Fibroblast of the aortic adventitia (primary cell): Measurements from ENCODE around the gene PITRM1. TPM values are rescaled to one million over a fixed set of nuclear protein-coding genes. Genes with fewer than 3 reads are reported as not detected.
"Not testable (repeated sequence)": the region's sequence is repeated elsewhere in the genome, so short reads cannot be mapped to it uniquely, and the experiment has no call there.

Experiments
- DNase-seq: peaks from one replicate; pipeline ENCODE4 v3.0.0-alpha.2; 2010; ENCODE audit warnings: low read depth
- H3K4me3 ChIP-seq: 2 replicates; pipeline ENCODE4 v1.5.1; 2011; ENCODE audit warnings: low read depth, mild to moderate bottlenecking, control low read depth, low read length, moderate library complexity
- CTCF ChIP-seq: IDR thresholded peaks from 2 replicates; pipeline ENCODE4 v1.5.1; 2011; ENCODE audit warnings: mild to moderate bottlenecking, low read length, control low read depth, inconsistent platforms; ENCODE audit not compliant: insufficient read depth
- total RNA-seq: library from RNA; depleted of rRNA; stranded (reverse); fragments of >200 nt; gene quantifications from 2 replicates; pipeline ENCODE4 v1.2.3, GENCODE V29; 2012; ENCODE audit warnings: low replicate concordance

Gene PITRM1
- total RNA-seq, 1 donor, result 110 TPM

GRCh38 chr10:3192856-3193635 is 20.5 kb upstream of the PITRM1 start:
- DNase-seq, result peak; percentile 82
- peak; percentile 90 for TF ChIP-seq CTCF
- H3K4me3 ChIP-seq, result peak overlapping the region; percentile 2

- no peak overlapping the region for H3K4me3 ChIP-seq
- no peak for TF ChIP-seq CTCF
- no peak for DNase-seq
Observed at GRCh38 chr10:3190817-3191216, 18.2 kb upstream of the PITRM1 start.

- not testable (repeated sequence) for H3K4me3 ChIP-seq, DNase-seq
Observed at GRCh38 chr10:3187229-3187628, 14.6 kb upstream of the PITRM1 start.

GRCh38 chr10:3186368-3186767 is 13.8 kb upstream of the PITRM1 start:
- no peak for DNase-seq
- TF ChIP-seq CTCF, result no peak
- no peak overlapping the region for H3K4me3 ChIP-seq

GRCh38 chr10:3185386-3185785 is 12.8 kb upstream of the PITRM1 start:
- H3K4me3 ChIP-seq, result no peak overlapping the region
- no peak for DNase-seq
- TF ChIP-seq CTCF, result no peak

- no peak for TF ChIP-seq CTCF
- H3K4me3 ChIP-seq, result no peak overlapping the region
- no peak for DNase-seq
Observed at GRCh38 chr10:3180355-3181025, 7.9 kb upstream of the PITRM1 start.

- no peak overlapping the region for H3K4me3 ChIP-seq
- peak; percentile 42 for DNase-seq
- TF ChIP-seq CTCF, result no peak
Observed at GRCh38 chr10:3179174-3179573, 6.6 kb upstream of the PITRM1 start.
